PC-3 (cell line): ENCODE results near the gene C21orf91.

Experiments used
- EZH2 ChIP-seq: fragments of 300-600 bp; sonication (generic); IDR thresholded peaks from one replicate; pipeline ENCODE4 v1.6.1; 2017; ENCODE audit warnings: antibody characterized with exemption, mild to moderate bottlenecking, low read length; ENCODE audit not compliant: unreplicated experiment
- EZH2phosphoT487 ChIP-seq: fragments of 300-600 bp; sonication (generic); IDR thresholded peaks from 2 replicates; pipeline ENCODE4 v1.6.1; 2018; ENCODE audit warnings: mild to moderate bottlenecking, antibody characterized with exemption, low read length, borderline replicate concordance
- TF ChIP-seq, protein P1 (sequence below): fragments of 300-600 bp; sonication (generic); conservative IDR thresholded peaks from 2 replicates; pipeline ENCODE4 v1.5.1; 2017; ENCODE audit warnings: antibody characterized with exemption, low read depth, mild to moderate bottlenecking, low read length

DNA sequence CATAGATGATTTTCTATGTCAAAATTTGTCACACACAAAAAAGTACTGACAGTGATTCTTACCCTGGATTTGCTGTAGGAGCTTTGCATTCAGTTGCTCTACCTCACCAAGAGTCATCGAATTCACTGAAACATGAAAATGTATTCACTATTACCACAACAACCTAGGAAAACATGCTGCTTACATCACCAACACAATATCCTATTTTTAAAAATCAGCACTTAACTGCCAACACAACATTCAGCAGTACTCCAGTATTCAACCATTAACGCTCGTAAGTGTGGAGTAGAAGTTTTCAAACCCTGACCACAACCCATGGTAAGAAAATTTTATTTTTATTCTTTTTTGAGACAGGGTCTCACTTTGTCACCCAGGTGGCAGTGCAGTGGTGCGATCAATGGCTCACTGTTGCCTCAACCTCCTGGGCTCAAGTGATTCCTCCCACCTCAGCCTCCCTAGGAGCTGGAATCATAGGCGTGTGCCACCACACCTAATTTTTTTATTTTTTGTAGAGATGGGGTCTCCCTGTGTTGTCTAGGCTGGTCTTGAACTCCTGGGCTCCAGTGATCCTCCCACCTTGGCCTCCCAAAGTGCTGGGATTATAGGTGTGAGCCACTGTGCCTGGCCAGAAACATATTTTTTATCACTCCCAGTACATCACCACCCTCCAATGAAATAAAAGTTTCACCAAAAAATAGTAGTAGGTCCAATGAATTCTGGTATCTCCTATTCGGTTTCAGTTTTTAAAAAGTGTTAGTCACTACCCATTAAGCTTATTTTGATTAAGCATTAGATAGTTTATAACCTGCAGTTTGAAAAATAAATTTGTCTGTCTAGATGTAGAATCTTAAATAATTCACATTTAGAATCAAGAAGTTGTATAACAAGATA lies 23.8 kb downstream of the C21orf91 start:
- TF ChIP-seq, protein P1, sequence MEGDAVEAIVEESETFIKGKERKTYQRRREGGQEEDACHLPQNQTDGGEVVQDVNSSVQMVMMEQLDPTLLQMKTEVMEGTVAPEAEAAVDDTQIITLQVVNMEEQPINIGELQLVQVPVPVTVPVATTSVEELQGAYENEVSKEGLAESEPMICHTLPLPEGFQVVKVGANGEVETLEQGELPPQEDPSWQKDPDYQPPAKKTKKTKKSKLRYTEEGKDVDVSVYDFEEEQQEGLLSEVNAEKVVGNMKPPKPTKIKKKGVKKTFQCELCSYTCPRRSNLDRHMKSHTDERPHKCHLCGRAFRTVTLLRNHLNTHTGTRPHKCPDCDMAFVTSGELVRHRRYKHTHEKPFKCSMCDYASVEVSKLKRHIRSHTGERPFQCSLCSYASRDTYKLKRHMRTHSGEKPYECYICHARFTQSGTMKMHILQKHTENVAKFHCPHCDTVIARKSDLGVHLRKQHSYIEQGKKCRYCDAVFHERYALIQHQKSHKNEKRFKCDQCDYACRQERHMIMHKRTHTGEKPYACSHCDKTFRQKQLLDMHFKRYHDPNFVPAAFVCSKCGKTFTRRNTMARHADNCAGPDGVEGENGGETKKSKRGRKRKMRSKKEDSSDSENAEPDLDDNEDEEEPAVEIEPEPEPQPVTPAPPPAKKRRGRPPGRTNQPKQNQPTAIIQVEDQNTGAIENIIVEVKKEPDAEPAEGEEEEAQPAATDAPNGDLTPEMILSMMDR = no peak
- TF ChIP-seq EZH2 (no peak), EZH2phosphoT487 (no peak)
